ENCODE measurements around the gene SERPINB11. TPM values are rescaled to one million over a fixed set of nuclear protein-coding genes. Genes with fewer than 3 reads are reported as not detected.

The SERPINB11 gene
- total and polyA plus RNA-seq, 10 of the 15 experiments (the other 5 are each of a cell fraction or from before 2014, with no cell fraction given): not detected

Other genes with a start within 250 kb of the SERPINB11 start
Only the 7 nearest of the 9 such genes appear.
- gene SERPINB12, start 160.6 kb upstream of the SERPINB11 start, total RNA-seq (2014; rRNA removed): not detected in 2 replicates
- gene SERPINB12, start 160.6 kb upstream of the SERPINB11 start, total RNA-seq (2014; rRNA removed; fragmentation: Illumina TruSeq; extraction: Trizol): not detected in 2 replicates
- not detected in 2 replicates for gene SERPINB12, start 160.6 kb upstream of the SERPINB11 start, total RNA-seq (2021)
- not detected in 2 replicates for gene SERPINB12, start 160.6 kb upstream of the SERPINB11 start, polyA plus RNA-seq (2011; rRNA removed)
- not detected in 2 replicates for gene SERPINB12, start 160.6 kb upstream of the SERPINB11 start, polyA plus RNA-seq (2014; fragmentation: Illumina TruSeq; extraction: Trizol)
- not detected for gene SERPINB12, start 160.6 kb upstream of the SERPINB11 start, polyA plus RNA-seq (2014; fragmentation: Nextera tagmentation; extraction: Ambion mirVana)
- gene SERPINB12, start 160.6 kb upstream of the SERPINB11 start, polyA plus RNA-seq (2014; rRNA removed): not detected in 2 replicates
- not detected for gene SERPINB12, start 160.6 kb upstream of the SERPINB11 start, polyA plus RNA-seq (2016; fragmentation: Nextera tagmentation; extraction: Ambion mirVana)
- gene SERPINB13, start 115.6 kb upstream of the SERPINB11 start, total RNA-seq (2014; rRNA removed): not detected in 2 replicates
- gene SERPINB13, start 115.6 kb upstream of the SERPINB11 start, total RNA-seq (2014; rRNA removed; fragmentation: Illumina TruSeq; extraction: Trizol): not detected in 2 replicates
- gene SERPINB13, start 115.6 kb upstream of the SERPINB11 start, total RNA-seq (2021): not detected in 2 replicates
- not detected in 2 replicates for gene SERPINB13, start 115.6 kb upstream of the SERPINB11 start, polyA plus RNA-seq (2011; rRNA removed)
- gene SERPINB13, start 115.6 kb upstream of the SERPINB11 start, polyA plus RNA-seq (2014; fragmentation: Illumina TruSeq; extraction: Trizol): not detected in 2 replicates
- gene SERPINB13, start 115.6 kb upstream of the SERPINB11 start, polyA plus RNA-seq (2014; fragmentation: Nextera tagmentation; extraction: Ambion mirVana): not detected
- not detected in 2 replicates for gene SERPINB13, start 115.6 kb upstream of the SERPINB11 start, polyA plus RNA-seq (2014; rRNA removed)
- not detected for gene SERPINB13, start 115.6 kb upstream of the SERPINB11 start, polyA plus RNA-seq (2016; fragmentation: Nextera tagmentation; extraction: Ambion mirVana)
- gene SERPINB4, start 58.7 kb upstream of the SERPINB11 start, total RNA-seq (2014; rRNA removed): not detected in 2 replicates
- not detected in 2 replicates for gene SERPINB4, start 58.7 kb upstream of the SERPINB11 start, total RNA-seq (2014; rRNA removed; fragmentation: Illumina TruSeq; extraction: Trizol)
- gene SERPINB4, start 58.7 kb upstream of the SERPINB11 start, total RNA-seq (2021): not detected in 2 replicates
- not detected in 2 replicates for gene SERPINB4, start 58.7 kb upstream of the SERPINB11 start, polyA plus RNA-seq (2011; rRNA removed)
- not detected in 2 replicates for gene SERPINB4, start 58.7 kb upstream of the SERPINB11 start, polyA plus RNA-seq (2014; fragmentation: Illumina TruSeq; extraction: Trizol)
- gene SERPINB4, start 58.7 kb upstream of the SERPINB11 start, polyA plus RNA-seq (2014; fragmentation: Nextera tagmentation; extraction: Ambion mirVana): not detected
- not detected in 2 replicates for gene SERPINB4, start 58.7 kb upstream of the SERPINB11 start, polyA plus RNA-seq (2014; rRNA removed)
- not detected for gene SERPINB4, start 58.7 kb upstream of the SERPINB11 start, polyA plus RNA-seq (2016; fragmentation: Nextera tagmentation; extraction: Ambion mirVana)
- gene SERPINB3, start 41.1 kb upstream of the SERPINB11 start, total RNA-seq (2014; rRNA removed): not detected in 2 replicates
- gene SERPINB3, start 41.1 kb upstream of the SERPINB11 start, total RNA-seq (2014; rRNA removed; fragmentation: Illumina TruSeq; extraction: Trizol): not detected in 2 replicates
- gene SERPINB3, start 41.1 kb upstream of the SERPINB11 start, total RNA-seq (2021): not detected in 2 replicates
- not detected in 2 replicates for gene SERPINB3, start 41.1 kb upstream of the SERPINB11 start, polyA plus RNA-seq (2011; rRNA removed)
- gene SERPINB3, start 41.1 kb upstream of the SERPINB11 start, polyA plus RNA-seq (2014; fragmentation: Illumina TruSeq; extraction: Trizol): not detected in 2 replicates
- gene SERPINB3, start 41.1 kb upstream of the SERPINB11 start, polyA plus RNA-seq (2014; fragmentation: Nextera tagmentation; extraction: Ambion mirVana): not detected
- not detected in 2 replicates for gene SERPINB3, start 41.1 kb upstream of the SERPINB11 start, polyA plus RNA-seq (2014; rRNA removed)
- gene SERPINB3, start 41.1 kb upstream of the SERPINB11 start, polyA plus RNA-seq (2016; fragmentation: Nextera tagmentation; extraction: Ambion mirVana): not detected
- gene SERPINB7, start 72.5 kb downstream of the SERPINB11 start, total RNA-seq (2014; rRNA removed): not detected in 2 replicates
- gene SERPINB7, start 72.5 kb downstream of the SERPINB11 start, total RNA-seq (2014; rRNA removed; fragmentation: Illumina TruSeq; extraction: Trizol): not detected in 2 replicates
- gene SERPINB7, start 72.5 kb downstream of the SERPINB11 start, total RNA-seq (2021): not detected in 2 replicates
- gene SERPINB7, start 72.5 kb downstream of the SERPINB11 start, polyA plus RNA-seq (2011; rRNA removed): not detected in 2 replicates
- not detected in 2 replicates for gene SERPINB7, start 72.5 kb downstream of the SERPINB11 start, polyA plus RNA-seq (2014; fragmentation: Illumina TruSeq; extraction: Trizol)
- gene SERPINB7, start 72.5 kb downstream of the SERPINB11 start, polyA plus RNA-seq (2014; fragmentation: Nextera tagmentation; extraction: Ambion mirVana): not detected
- not detected in 2 replicates for gene SERPINB7, start 72.5 kb downstream of the SERPINB11 start, polyA plus RNA-seq (2014; rRNA removed)
- gene SERPINB7, start 72.5 kb downstream of the SERPINB11 start, polyA plus RNA-seq (2016; fragmentation: Nextera tagmentation; extraction: Ambion mirVana): not detected
- gene SERPINB2, start 184.7 kb downstream of the SERPINB11 start, total RNA-seq (2014; rRNA removed): 12.2 and 19.0 TPM in 2 replicates
- gene SERPINB2, start 184.7 kb downstream of the SERPINB11 start, total RNA-seq (2014; rRNA removed; fragmentation: Illumina TruSeq; extraction: Trizol): 12.2 and 12.9 TPM in 2 replicates
- 9.6 and 12.5 TPM in 2 replicates for gene SERPINB2, start 184.7 kb downstream of the SERPINB11 start, total RNA-seq (2021)
- gene SERPINB2, start 184.7 kb downstream of the SERPINB11 start, polyA plus RNA-seq (2011; rRNA removed): 25.3 and 32.2 TPM in 2 replicates
- 19.2 and 22.2 TPM in 2 replicates for gene SERPINB2, start 184.7 kb downstream of the SERPINB11 start, polyA plus RNA-seq (2014; fragmentation: Illumina TruSeq; extraction: Trizol)
- gene SERPINB2, start 184.7 kb downstream of the SERPINB11 start, polyA plus RNA-seq (2014; fragmentation: Nextera tagmentation; extraction: Ambion mirVana): 10 to 100 TPM; 14.6 to 15.5 TPM
- 11.2 and 17.2 TPM in 2 replicates for gene SERPINB2, start 184.7 kb downstream of the SERPINB11 start, polyA plus RNA-seq (2014; rRNA removed)
- 10 to 100 TPM; 12.4 to 13.4 TPM for gene SERPINB2, start 184.7 kb downstream of the SERPINB11 start, polyA plus RNA-seq (2016; fragmentation: Nextera tagmentation; extraction: Ambion mirVana)
- gene SERPINB10, start 205.0 kb downstream of the SERPINB11 start, total RNA-seq (2014; rRNA removed): 25.1 and 39.7 TPM in 2 replicates
- 35.6 and 40.6 TPM in 2 replicates for gene SERPINB10, start 205.0 kb downstream of the SERPINB11 start, total RNA-seq (2014; rRNA removed; fragmentation: Illumina TruSeq; extraction: Trizol)
- gene SERPINB10, start 205.0 kb downstream of the SERPINB11 start, total RNA-seq (2021): 17.5 and 21.6 TPM in 2 replicates
- 83.5 and 128 TPM in 2 replicates for gene SERPINB10, start 205.0 kb downstream of the SERPINB11 start, polyA plus RNA-seq (2011; rRNA removed)
- gene SERPINB10, start 205.0 kb downstream of the SERPINB11 start, polyA plus RNA-seq (2014; fragmentation: Illumina TruSeq; extraction: Trizol): 44.6 and 64.1 TPM in 2 replicates
- 10 to 100 TPM; 20.7 to 23.1 TPM for gene SERPINB10, start 205.0 kb downstream of the SERPINB11 start, polyA plus RNA-seq (2014; fragmentation: Nextera tagmentation; extraction: Ambion mirVana)
- gene SERPINB10, start 205.0 kb downstream of the SERPINB11 start, polyA plus RNA-seq (2014; rRNA removed): 21.0 and 28.3 TPM in 2 replicates
- 10 to 100 TPM; 12.0 to 12.4 TPM for gene SERPINB10, start 205.0 kb downstream of the SERPINB11 start, polyA plus RNA-seq (2016; fragmentation: Nextera tagmentation; extraction: Ambion mirVana)

All from GM12878 (cell line).